AG04449 (cell line): ENCODE data around the gene AKR1B1.

Experiments
- CTCF ChIA-PET: fragments of 350-600 bp; formaldehyde crosslinking; extraction: SDS; loops from one replicate; lab custom pipeline; 2021; ENCODE audit warnings: antibody characterized with exemption; lab: Yijun Ruan, JAX
- POLR2A ChIA-PET: fragments of 400-600, 350-600 bp; formaldehyde crosslinking; extraction: SDS; loops from one replicate; lab custom pipeline; 2020; ENCODE audit warnings: antibody characterized with exemption, inconsistent platforms; lab: Yijun Ruan, JAX
- DNase-seq: peaks from one replicate; pipeline ENCODE4 v3.0.0-alpha.2; 2010; ENCODE audit warnings: low read depth, low spot score
- H3K4me3 ChIP-seq: 2 replicates; pipeline ENCODE4 v1.5.1; 2011; ENCODE audit warnings: low read depth, mild to moderate bottlenecking, control low read depth, low read length
- CTCF ChIP-seq: IDR thresholded peaks from one replicate; pipeline ENCODE4 v1.5.1; 2011; ENCODE audit warnings: mild to moderate bottlenecking, moderate library complexity, low read length, control low read depth, inconsistent platforms; ENCODE audit not compliant: insufficient read depth; ENCODE audit errors: missing control alignments

The AKR1B1 gene

GRCh38 chr7:134406431-134406830 lies 52.5 kb downstream of the AKR1B1 start:
- no peak for DNase-seq
- H3K4me3 ChIP-seq, result no peak overlapping the region
- ChIA-PET POLR2A (no interaction called here), CTCF (no interaction called here)
- no peak for TF ChIP-seq CTCF

GRCh38 chr7:134405299-134405698 lies 53.6 kb downstream of the AKR1B1 start:
- CTCF ChIA-PET, result interaction anchor here (0.6 to 1.3 kb wide), 2 partner anchors 45 to 109 kb away, joined by 3 read pairs; no protein-coding TSS in a partner anchor
- no peak for TF ChIP-seq CTCF
- DNase-seq, result no peak
- no peak overlapping the region for H3K4me3 ChIP-seq
- POLR2A ChIA-PET, result no interaction called here

- no peak overlapping the region for H3K4me3 ChIP-seq
- CTCF ChIA-PET, result interaction anchor here (1.6 kb wide), 1 partner anchor 18 kb away, joined by 3 read pairs; no protein-coding TSS in a partner anchor
- no peak for DNase-seq
- TF ChIP-seq CTCF, result no peak
- POLR2A ChIA-PET, result no interaction called here
Observed at GRCh38 chr7:134403062-134403461, 55.8 kb downstream of the AKR1B1 start.

- ChIA-PET POLR2A (no interaction called here), CTCF (interaction anchor here (1.3 kb wide), 1 partner anchor 20 kb away, joined by 4 read pairs; no protein-coding TSS in a partner anchor)
- H3K4me3 ChIP-seq, result no peak overlapping the region
- no peak for DNase-seq
- TF ChIP-seq CTCF, result no peak
Observed at GRCh38 chr7:134400859-134401258, 58.0 kb downstream of the AKR1B1 start.

- DNase-seq, result no peak
- ChIA-PET CTCF (interaction anchor here (1.0 kb wide), 1 partner anchor 82 kb away, joined by 3 read pairs; no protein-coding TSS in a partner anchor), POLR2A (no interaction called here)
- TF ChIP-seq CTCF, result no peak
- H3K4me3 ChIP-seq, result no peak overlapping the region
Observed at GRCh38 chr7:134396031-134396430, 62.9 kb downstream of the AKR1B1 start.

GRCh38 chr7:134395604-134396003 lies 63.3 kb downstream of the AKR1B1 start:
- DNase-seq, result no peak
- TF ChIP-seq CTCF, result no peak
- H3K4me3 ChIP-seq, result no peak overlapping the region
- POLR2A ChIA-PET, result no interaction called here
- CTCF ChIA-PET, result no interaction called here
